Measurements from ENCODE around the gene OSBPL3.

The OSBPL3 gene

DNA sequence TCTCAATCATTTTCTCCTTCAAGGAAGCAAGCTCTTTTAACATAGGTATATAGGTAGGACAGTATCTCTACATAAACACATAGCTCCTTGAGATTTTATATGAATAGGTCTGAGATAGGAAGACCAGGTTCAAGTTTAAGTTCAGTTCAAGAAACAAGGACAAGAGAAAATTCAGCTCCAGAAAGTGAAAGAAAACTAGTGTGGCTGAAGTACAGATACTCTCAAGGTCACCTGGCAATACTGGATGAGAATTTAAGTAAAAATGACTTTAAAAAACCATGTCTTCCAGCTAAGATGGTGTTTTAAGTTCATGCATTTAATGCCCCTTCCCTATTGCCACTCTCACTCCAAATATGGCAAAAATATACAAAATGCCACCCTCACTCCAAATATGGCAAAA lies 91.3 kb downstream of the OSBPL3 start:
- POLR2A ChIA-PET: interaction anchor here (0.6 kb wide), 1 partner anchor 120 kb away, joined by 3 read pairs; no protein-coding TSS in a partner anchor
- CTCF ChIA-PET: interaction anchor here (1.1 to 1.4 kb wide), 3 partner anchors 68 to 210 kb away, joined by 3 to 7 read pairs (median 3); partner anchors contain the start of gene OSBPL3
- TF ChIP-seq SCRT2 (tag by site-specific recombination; IDR thresholded peaks at IDR 0.05): no peak
- no peak for TF ChIP-seq ZNF2 (tag by site-specific recombination; IDR thresholded peaks at IDR 0.05)
- TF ChIP-seq HOXD13 (CRISPR knock-in tag; IDR thresholded peaks at IDR 0.05; ENCODE audit: borderline replicate concordance): no peak
- TF ChIP-seq ZNF394 (tag by site-specific recombination; IDR thresholded peaks at IDR 0.05; ENCODE audit: borderline replicate concordance): no peak
- no peak for TF ChIP-seq ZNF423 (tag by site-specific recombination; IDR thresholded peaks at IDR 0.05)
- TF ChIP-seq, protein P1, sequence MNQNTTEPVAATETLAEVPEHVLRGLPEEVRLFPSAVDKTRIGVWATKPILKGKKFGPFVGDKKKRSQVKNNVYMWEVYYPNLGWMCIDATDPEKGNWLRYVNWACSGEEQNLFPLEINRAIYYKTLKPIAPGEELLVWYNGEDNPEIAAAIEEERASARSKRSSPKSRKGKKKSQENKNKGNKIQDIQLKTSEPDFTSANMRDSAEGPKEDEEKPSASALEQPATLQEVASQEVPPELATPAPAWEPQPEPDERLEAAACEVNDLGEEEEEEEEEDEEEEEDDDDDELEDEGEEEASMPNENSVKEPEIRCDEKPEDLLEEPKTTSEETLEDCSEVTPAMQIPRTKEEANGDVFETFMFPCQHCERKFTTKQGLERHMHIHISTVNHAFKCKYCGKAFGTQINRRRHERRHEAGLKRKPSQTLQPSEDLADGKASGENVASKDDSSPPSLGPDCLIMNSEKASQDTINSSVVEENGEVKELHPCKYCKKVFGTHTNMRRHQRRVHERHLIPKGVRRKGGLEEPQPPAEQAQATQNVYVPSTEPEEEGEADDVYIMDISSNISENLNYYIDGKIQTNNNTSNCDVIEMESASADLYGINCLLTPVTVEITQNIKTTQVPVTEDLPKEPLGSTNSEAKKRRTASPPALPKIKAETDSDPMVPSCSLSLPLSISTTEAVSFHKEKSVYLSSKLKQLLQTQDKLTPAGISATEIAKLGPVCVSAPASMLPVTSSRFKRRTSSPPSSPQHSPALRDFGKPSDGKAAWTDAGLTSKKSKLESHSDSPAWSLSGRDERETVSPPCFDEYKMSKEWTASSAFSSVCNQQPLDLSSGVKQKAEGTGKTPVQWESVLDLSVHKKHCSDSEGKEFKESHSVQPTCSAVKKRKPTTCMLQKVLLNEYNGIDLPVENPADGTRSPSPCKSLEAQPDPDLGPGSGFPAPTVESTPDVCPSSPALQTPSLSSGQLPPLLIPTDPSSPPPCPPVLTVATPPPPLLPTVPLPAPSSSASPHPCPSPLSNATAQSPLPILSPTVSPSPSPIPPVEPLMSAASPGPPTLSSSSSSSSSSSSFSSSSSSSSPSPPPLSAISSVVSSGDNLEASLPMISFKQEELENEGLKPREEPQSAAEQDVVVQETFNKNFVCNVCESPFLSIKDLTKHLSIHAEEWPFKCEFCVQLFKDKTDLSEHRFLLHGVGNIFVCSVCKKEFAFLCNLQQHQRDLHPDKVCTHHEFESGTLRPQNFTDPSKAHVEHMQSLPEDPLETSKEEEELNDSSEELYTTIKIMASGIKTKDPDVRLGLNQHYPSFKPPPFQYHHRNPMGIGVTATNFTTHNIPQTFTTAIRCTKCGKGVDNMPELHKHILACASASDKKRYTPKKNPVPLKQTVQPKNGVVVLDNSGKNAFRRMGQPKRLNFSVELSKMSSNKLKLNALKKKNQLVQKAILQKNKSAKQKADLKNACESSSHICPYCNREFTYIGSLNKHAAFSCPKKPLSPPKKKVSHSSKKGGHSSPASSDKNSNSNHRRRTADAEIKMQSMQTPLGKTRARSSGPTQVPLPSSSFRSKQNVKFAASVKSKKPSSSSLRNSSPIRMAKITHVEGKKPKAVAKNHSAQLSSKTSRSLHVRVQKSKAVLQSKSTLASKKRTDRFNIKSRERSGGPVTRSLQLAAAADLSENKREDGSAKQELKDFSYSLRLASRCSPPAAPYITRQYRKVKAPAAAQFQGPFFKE (tag by site-specific recombination; IDR thresholded peaks at IDR 0.05; ENCODE audit: borderline replicate concordance): no peak

DNA sequence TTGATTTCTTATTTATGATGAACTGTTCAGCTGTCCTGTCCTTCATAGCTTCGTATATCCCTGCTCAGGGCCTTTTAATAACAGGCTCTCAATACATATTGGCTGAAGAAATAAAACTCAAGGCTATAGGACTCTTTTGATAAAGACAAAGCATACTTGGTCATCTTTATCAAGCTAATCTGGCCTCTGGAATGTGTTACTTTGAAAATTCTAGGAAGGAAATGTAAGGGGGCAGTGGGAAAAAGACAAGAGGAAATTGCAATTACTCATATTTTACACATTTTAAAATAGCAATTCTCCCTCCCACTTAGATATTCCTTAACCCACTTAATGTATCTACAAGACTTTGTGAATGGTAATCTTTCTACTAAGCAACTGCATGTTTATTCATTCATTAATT lies 94.3 kb downstream of the OSBPL3 start:
- Histone ChIP-seq H3K9me3 (ENCODE audit: control insufficient read depth, insufficient read depth, low read depth, low read length) (no peaks in the 10 kb centered on the region), H3K36me3 (ENCODE audit: control insufficient read depth in 2 of 2, insufficient read depth in 1 of 2, low read length in 2 of 2) (no peaks in the 10 kb centered on the region), H3K4me3 (ENCODE audit: low read depth, low read length) (no peak overlapping the region), H3K4me1 (ENCODE audit: control insufficient read depth, insufficient read depth, low read length) (peaks cover 32% of the 10 kb centered on the region), H3K27ac (ENCODE audit: extremely low read depth, low read depth, low read length) (no peak overlapping the region)
- ChIA-PET POLR2A (interaction anchor here (1.4 kb wide), 1 partner anchor 95 kb away, joined by 3 read pairs; the partner anchor contains the start of gene OSBPL3), CTCF (interaction anchor here (0.8 to 1.6 kb wide), 2 partner anchors 16 to 239 kb away, joined by 3 read pairs; no protein-coding TSS in a partner anchor)
- TF ChIP-seq, protein P1 (tag by site-specific recombination; IDR thresholded peaks at IDR 0.05; ENCODE audit: borderline replicate concordance): no peak
- no peak for TF ChIP-seq ZNF776 (tag by site-specific recombination; IDR thresholded peaks at IDR 0.05; ENCODE audit: borderline replicate concordance)
- no peak for TF ChIP-seq ZNF292 (tag by site-specific recombination; IDR thresholded peaks at IDR 0.05; ENCODE audit: borderline replicate concordance, low read depth)
- no peak for TF ChIP-seq ZNF366 (tag by site-specific recombination; conservative IDR thresholded peaks at IDR 0.05)
- TF ChIP-seq ZNF677 (tag by site-specific recombination; IDR thresholded peaks at IDR 0.05): no peak

More for the DNA sequence above, 91.3 kb downstream of the OSBPL3 start:
- H3K4me1 ChIP-seq (ENCODE audit: control insufficient read depth, insufficient read depth, low read length): peaks cover 21% of the 10 kb centered on the region
- no peak overlapping the region for H3K27ac ChIP-seq (ENCODE audit: extremely low read depth, low read depth, low read length)
- H3K36me3 ChIP-seq (ENCODE audit: control insufficient read depth in 2 of 2, insufficient read depth in 1 of 2, low read length in 2 of 2): no peaks in the 10 kb centered on the region
- no peaks in the 10 kb centered on the region for H3K9me3 ChIP-seq (ENCODE audit: control insufficient read depth, insufficient read depth, low read depth, low read length)
- no peak overlapping the region for H3K4me3 ChIP-seq (ENCODE audit: low read depth, low read length)

All from HEK293 (cell line).